NCI-H128 (cell line): ENCODE results near the gene FOXJ3.

ENCODE experiments used
- DNase-seq: peaks from one replicate; lab custom pipeline; 2025; ENCODE audit not compliant: unreplicated experiment; lab: John Stamatoyannopoulos, UW

FOXJ3 gene

DNA sequence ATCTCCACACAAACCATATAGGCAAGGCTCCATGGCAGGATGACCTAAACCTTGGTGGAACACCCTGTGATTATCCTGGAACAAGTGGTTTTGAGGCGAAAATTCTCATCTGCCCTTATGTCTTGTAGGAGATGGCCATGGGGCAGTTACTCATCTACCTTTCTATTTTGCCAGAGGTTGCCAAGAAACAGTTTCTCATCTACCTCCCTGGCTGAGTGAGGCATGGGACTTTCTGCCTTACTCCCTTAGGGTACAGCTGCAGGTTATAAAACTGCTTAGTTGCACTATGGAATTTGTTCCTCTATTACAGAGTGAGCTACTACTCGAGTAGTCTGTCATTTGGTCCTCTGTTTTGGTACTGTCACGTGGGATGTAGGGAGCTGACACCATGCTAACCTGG lies 139.2 kb downstream of the FOXJ3 start:
- no peak for DNase-seq

DNA sequence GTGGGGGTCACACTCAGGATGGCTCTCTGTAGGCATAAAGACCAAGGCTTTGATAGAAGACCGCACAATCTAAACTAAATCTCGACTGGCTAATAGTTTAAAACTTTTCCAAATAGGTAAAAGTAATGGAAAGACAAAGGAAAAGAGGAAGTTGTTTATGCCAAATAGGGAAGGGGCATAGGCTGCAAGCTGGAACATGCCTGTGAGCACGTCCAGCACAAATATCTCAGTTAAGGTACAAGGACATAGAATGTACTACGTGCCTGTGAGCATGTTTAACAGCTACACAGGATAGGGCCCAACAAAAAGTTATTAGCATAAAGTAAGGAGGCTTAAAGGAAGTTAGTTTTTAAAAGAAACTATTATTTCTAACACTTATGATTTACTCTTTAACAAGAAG lies 142.9 kb downstream of the FOXJ3 start:
- DNase-seq, result no peak

DNA sequence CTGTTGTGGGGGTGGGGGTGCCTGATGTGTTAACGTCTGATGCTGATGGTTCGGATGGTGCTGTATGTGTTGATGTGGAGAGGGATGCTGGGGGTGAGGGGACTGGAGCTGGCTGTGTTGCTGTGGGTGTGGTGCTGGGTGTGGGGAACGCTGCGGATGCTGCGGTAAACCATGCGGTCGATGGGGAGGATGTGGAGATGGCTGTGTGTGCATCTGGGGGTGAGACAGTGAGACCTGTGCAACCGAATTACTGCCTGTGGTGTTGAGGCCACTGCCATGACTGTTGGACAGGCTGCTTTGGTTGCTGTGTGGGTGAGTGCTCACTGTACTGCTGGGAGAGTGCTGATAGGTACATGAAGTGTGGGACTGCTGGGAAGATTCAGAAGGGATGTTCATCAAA lies 143.7 kb downstream of the FOXJ3 start:
- no peak for DNase-seq

DNA sequence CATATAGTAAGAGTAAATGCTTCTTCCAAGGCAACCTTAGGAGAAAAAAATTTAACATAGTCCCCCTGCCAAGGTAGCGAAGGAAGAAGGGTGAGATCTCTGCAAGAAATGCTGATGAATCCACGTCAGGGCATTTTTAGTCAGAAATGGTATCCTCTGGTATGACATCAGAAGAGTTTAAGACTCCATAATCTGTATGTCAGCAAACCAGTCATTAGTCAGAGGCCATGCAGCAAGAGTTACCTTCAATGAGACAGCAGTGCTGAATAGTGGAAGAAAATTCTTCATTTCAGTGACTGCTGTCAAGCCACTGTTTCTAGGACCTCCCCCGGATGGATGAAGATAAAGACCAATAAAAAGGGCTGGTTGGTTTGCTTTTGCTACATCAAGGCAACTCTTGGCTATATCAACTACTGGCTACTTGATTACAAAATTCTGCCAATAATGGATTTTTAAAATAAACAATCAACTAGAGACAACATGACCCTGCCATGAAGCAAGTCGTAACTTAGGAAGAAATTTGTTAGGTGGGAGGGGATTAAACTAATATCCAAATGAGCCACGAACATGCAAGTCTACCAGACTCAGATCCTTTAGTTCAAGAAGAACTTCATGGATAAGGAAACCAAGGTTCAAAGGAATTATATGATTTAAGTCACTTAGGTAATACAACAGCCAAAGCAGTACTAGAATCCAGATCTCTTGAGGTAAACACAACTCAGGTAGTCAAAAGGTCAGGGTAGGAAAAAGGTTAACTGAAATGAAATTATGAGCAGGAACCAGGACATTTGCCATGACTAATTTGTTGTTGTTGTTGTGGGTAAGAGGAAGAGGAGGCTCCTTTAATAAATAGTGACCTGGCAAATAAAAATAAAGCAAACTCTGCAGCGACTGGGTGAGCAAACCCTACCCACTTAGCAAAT lies 144.8 kb downstream of the FOXJ3 start:
- DNase-seq, result no peak

DNA sequence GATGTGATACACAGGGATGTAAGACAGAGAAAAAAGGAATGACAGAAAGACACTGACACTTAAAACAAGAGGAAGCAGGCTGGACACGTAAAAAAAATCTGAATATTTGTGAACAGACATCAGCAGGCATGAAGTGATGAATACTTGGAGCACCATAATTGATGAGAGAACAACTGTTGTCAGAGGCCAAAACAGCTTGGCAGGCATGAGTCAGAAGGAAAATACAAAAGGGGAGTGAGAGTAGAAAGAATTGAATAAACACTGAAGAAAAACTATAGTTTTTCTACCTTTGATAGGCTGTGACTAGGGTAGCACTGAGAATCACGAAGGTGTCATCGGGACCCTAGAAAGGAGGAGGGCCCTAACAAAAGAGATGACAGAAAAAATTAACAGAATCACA lies 148.9 kb downstream of the FOXJ3 start:
- DNase-seq, result no peak

DNA sequence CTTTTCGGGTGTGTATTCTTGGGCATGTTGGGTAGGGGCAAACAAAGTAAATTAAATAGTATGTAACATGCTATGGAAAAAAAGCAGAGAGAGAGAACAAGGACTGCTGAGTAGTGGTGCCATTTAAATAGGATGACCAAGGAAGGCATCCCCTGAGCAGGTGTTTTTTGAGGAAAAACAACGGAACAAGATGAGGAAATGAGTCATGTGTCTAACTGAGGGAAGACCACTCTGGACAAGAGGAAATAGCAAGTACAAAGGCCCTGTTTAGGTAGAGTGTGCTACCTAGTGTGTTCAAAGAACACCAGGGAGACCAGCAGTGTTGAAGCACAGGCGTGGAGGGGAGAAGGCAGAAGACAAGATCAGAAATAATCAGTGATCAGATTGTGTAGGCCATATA lies 150.4 kb downstream of the FOXJ3 start:
- no peak for DNase-seq

DNA sequence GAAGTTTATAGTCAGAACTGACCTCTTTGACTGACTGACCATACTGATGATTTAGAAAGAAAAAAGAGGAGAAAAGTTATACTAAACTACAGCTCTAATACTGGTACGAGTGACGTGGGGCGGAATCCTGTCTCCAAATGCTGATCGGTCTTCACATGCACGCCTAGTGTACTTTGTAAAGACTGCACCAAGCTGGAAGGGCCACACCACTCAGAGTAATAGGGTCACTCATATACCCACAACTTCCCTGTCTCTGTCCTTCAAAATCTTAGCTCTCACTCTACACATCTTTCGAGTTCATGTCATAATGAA lies 151.1 kb downstream of the FOXJ3 start:
- DNase-seq, result no peak

DNA sequence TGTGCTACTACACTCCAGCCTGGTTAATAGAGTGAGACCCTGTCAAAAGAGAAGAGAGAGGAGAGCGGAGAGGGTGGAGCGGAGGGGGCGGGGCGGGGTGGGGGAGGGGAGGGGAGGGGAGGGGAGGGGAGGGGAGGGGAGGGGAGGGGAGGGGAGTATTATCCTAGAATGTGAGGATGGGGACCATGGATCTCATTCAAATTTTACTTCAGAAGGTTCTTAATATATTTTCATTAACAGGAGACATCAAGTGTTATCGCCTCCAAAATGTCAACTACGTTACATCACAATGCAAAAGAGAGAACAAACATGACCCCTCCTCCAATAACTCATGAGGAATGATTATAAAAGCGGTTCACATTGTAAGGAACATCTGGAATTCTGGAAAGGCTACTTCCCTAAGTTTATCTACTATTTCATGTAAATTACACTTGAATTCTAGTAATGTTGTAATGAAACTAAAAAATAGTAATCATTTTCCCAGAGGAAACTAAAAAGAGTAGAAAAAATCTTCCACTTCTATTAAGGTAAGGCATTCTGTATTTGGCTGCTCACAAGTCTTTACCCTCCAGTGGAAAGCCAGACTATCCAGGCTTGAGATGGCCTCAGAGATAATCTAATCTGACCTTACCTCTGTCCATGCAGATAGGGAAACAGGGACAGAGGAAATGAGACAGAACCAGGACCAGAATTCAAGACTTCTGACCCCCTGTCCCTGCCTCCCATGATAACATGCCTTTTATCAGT lies 151.7 kb downstream of the FOXJ3 start:
- DNase-seq, result no peak

DNA sequence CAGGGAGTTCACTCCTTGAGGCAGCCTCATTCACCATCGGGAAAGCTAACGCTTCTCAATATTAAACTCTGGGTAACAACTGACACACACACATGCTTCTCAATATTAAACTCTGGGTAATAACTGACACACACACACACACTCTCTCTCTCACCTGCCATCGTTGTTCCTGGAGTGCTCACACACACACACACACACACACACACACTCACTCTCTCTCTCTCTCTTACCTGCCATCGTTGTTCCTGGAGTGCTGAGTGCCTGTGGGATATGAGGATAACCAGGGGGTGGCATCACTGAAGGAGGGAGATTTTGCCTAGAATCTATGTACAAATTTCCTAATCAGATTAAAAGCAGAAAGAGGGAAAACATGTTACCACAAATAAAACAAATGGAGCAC lies 153.3 kb downstream of the FOXJ3 start:
- no peak for DNase-seq

DNA sequence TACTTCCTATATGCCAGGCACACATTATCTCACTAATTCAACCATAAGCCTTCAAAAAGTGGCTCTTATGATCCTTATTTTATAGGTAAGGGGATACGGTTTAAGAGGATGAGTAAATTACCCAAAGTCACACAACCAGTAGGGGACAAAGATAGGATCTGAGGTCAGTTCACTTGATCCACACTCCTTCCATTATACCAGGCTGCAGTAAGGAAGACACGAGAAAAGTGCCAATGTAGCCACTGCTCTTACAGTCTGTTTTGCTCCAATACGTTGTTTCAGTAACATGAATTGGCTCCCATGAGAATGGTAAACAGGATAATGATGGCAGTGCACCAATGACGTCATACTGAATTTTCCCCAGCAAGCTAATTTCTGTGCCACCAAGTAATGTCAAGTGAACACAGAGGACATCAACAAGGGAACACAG lies 155.1 kb downstream of the FOXJ3 start:
- no peak for DNase-seq

DNA sequence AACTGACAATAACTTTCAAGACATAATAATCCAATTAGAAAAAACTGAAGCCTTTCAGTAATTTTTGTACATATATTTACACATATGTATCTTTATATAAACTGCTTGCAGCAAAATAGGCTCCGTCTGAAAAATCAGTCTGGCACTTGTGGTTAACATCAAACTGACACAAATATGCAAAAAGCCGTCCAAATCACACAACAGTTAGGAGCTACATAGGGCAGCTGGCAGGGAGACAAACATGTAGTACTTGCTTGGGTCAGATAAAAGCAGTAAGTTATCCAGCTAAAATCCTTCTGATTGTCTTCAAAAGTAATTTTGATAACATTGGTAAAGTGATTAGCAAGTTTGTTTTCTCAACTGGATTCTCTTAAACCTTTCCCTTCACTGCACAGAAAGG lies 155.8 kb downstream of the FOXJ3 start:
- no peak for DNase-seq

DNA sequence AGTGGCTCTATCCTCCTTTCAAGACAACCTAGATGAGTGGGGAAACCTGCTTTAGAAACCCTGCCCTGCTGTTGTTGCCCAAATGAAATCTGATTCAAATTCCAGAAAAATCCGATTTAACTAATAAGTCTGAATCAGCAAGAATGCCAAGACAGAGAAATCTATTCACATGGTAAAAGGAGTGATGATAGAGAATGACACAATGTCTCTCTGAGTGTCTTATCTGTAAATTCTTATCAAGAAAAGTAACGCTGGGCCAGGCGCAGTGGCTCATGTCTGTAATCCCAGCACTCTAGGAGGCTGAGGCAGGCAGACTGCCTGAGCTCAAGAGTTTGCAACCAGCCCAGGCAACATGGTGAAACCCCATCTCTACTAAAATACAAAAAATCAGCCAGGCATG lies 156.8 kb downstream of the FOXJ3 start:
- no peak for DNase-seq

DNA sequence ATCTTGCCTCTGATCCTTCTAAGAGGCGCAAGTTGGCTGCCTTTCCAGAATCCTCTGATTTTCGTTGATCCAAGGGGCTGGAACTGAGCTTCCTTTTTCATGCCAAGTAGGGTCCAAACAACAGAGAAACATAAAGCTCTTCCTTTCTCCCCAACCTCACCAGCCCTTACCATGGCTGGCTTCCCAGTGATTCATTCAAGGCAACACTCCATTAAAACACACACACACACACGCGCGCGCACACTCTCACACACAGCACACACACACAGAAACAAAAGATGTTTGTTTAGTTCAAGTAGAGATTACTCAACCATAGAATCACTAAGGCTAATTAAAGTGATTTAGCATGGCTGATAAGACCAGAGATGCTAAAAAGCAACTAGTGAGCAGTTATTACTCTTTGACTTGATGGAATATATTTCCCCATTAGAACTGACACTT lies 157.5 kb downstream of the FOXJ3 start:
- peak; percentile 36 for DNase-seq

DNA sequence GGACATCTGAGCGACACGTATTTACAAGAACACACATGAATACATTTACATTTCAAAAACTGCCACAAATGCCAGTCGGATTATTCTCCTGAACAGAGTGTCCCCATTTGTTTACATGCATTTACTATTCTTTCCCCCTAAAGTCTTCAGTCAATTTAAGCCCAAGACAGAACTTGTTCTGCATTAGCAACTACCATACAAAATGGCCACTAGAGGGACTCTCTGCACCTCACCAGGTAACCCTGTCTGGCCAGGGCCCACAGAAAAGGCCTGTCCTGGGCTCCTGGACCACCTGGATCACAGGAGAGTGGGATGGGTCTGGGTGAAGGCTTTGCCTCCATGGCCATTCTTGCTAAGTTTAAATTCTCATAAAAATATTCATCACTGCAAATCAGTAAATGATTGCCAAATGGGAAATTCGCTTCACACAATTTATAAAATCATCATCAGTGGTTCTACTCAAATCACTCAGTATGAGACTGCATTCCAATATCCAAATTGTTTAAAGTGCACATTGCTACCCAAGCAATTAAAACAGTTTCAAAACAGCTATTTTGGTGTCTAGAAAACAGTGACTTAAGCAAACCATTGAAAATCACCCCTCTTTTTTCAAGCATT lies 158.0 kb downstream of the FOXJ3 start:
- peak; percentile 17 for DNase-seq

DNA sequence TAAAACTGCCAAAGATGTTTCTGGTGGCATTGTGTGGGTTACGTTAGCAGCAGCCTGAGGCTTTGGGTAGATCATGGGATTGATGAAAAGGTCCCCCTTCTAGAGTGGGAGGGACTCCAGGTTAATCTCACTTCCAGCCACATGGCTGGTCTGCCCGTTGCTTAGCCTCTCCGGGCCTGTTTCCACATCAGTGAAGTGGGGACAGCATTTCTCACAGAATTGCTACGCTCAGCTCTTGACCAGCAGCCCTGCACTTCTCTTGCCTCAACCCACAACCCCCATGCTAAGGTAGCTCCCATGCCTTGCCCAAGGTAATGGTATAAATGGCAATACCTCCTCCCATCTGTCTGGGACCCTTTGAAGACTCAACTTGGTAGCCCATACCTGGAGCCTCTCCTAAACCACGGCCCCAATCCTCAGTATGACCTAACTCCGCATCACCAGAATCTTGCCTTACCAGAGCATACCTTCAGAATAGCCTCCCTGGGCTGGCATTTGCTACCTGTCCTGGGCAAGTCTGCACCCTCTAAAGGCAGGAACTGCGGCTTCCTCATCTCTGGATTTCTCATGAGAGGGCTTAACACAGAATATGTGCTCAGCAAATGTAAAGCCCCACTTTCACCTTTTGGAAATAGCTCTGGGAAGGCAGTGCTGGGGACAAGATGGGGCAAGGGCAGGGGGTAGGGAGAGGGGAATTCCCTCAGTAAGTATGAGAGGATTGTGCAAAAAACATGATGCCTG lies 159.6 kb downstream of the FOXJ3 start:
- DNase-seq, result no peak

DNA sequence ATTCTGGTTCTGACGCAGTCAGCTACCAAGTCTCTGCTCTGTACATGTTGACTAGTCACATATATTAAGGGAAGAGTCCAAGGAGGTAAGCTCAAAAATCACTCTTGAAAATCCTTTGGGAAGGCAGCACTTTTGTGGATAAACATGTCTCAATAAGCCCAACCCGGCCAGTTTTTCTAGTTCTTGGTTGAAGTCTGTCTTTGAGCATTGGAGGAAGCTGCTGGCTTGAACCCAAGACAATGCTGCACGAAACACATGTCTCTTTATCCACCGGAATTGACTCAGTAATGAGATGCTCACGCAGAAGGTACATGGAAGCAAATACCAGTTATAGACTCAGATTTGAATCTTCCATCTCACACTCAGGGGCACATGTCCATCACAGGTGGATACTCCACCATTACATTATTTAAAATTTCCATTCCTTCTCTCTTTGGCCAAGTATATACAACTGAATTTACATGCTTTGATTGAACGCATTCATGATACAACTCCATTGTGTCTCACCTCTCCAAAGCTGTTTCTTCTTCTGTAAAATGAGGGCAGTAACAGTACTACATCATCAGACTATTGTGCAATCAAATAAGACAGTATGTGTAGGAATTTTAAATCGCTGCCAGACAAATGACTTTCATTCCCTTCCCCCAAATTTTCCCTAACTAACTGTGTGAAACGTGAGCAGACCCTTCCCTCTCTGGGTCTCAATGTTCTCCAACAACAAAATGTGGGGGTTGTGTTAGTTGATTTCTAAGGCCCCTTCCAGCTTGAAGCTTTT lies 160.9 kb downstream of the FOXJ3 start:
- no peak for DNase-seq

DNA sequence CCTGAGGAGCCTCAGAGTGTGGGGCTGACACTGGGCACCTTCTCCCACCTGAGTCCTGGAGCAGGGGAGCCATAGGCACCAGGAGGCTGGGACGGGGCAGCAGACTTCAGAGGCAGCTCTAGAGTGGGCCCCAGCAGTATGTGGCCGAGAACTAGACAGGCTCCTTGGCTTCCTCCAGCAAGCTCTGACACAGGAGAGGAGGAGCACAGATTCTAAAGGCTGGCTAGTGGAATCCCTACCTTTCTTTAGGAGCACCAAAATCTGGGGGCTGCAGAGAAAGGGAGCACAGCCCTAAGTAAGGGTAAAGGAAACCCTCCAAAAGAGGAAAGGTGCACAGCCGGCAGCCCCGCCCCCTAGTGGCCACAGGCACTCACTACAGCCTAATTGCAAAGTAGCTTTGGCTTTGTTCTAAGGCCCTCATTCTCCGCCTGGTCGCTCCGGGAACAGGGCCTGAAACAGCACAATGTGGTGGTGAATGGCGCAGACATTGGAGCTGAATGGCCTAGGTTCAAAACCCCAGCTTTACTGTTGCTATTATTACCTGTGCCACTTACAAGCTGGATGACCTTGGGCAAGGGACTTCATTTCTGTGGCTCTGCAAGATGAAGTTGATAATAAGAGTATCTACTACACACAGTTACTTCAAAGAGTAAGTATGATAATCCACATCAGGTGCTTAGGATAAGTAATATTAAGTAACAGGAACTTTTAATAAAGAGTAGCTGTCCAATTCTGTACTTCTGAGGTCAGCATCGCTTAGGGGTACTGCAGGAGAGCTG lies 161.7 kb downstream of the FOXJ3 start:
- no peak for DNase-seq

DNA sequence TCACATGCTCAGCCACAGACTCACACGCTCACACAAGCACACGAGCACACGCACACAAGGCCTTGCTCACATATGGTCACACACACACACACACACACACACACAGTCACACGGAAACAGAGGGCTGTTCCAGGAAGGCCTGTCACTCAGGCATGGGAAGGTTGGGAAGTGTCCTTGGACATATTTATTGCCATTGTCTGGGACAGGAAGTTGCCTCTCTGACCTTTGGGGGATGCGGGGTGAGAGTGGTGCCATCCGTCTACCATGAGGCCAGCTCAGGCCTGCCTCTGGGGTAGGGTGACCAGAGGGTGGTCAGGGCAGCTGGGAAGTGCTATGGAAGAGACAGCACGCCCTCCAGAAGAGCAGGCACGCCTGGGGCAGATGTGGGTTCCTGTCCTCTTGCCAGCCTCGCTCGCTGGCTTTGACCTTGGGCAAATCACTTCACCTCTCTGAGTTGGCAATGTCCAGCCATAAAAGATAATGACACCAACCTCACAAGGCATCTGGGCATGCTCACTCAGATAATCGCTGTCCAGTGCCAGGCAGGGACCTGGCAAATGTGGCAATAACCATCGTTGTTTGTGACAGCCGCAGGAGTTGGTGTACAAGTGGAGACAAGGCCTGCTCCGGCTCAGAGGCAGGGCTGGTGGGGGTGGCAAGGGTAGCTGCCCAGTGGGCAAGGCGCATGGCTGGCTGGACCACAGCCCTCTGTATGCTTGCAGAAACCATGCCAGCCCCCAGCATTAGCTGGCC lies 162.5 kb downstream of the FOXJ3 start:
- no peak for DNase-seq

DNA sequence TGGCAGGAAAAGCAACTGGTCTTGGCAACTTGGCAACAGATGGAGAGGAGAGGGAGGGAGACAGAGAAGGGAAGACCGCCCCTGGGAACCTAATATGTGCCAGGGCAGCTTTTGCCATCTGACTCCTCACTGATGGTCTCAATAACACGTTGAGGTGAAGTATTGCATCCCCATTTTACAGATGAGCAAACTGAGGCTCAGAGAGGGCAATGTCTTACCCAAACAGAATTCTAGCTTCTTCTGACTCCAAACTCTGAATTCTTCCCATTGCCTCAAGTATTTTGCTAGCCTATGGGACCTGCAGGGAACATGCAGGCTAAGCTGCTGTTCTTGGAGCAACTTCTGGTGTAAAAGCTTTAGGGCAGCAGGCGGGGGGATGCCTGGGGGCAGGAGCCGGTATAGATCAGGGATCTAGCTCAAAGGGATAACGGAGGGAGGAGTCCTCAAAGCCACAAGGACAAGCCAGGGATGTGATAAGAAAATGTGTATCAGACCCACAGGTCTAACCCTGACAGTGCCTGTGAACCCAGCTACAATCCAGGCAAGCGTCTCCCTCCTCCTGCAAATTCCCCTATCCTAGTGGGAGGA lies 163.3 kb downstream of the FOXJ3 start:
- DNase-seq, result no peak
